ENCODE measurements around the gene IL17F.

- TF ChIP-seq YY1 (IDR thresholded peaks at IDR 0.05; ENCODE audit: insufficient read depth, insufficient read length) (no peak), ZNF274 (IDR thresholded peaks at IDR 0.05; ENCODE audit: low read depth, low read length) (no peak)
Measured at GRCh38 chr6:52231406-52232127, 12.7 kb downstream of the IL17F start.

All from NT2/D1 (cell line).